NCI-H2171 (cell line): Measurements from ENCODE around the gene MICOS13.

ENCODE experiments used
- DNase-seq: peaks from one replicate; lab custom pipeline; 2025; lab: John Stamatoyannopoulos, UW

MICOS13 gene

GRCh38 chr19:5687360-5688198 is 7.3 kb upstream of the MICOS13 start:
- no peak for DNase-seq

GRCh38 chr19:5686647-5687359 is 6.5 kb upstream of the MICOS13 start:
- DNase-seq, result peak; percentile 88

GRCh38 chr19:5686326-5686646 is 6.0 kb upstream of the MICOS13 start:
- no peak for DNase-seq

GRCh38 chr19:5684694-5685430 is 4.5 kb upstream of the MICOS13 start:
- no peak for DNase-seq

GRCh38 chr19:5683177-5683886 is 3.0 kb upstream of the MICOS13 start:
- no peak for DNase-seq

GRCh38 chr19:5682107-5682482 is 1.8 kb upstream of the MICOS13 start:
- no peak for DNase-seq

- no peak for DNase-seq
Observed at GRCh38 chr19:5681391-5682106, 1.2 kb upstream of the MICOS13 start.

GRCh38 chr19:5680084-5680436 is 256 bp downstream of the MICOS13 start:
- DNase-seq, result no peak

- DNase-seq, result no peak
Observed at GRCh38 chr19:5679289-5680083, 830 bp downstream of the MICOS13 start.

- no peak for DNase-seq
Observed at GRCh38 chr19:5678071-5678718, 2.1 kb downstream of the MICOS13 start.

- DNase-seq, result no peak
Observed at GRCh38 chr19:5677580-5677979, 2.7 kb downstream of the MICOS13 start.

GRCh38 chr19:5677136-5677535 is 3.2 kb downstream of the MICOS13 start:
- DNase-seq, result no peak

GRCh38 chr19:5676772-5677105 is 3.6 kb downstream of the MICOS13 start:
- DNase-seq, result no peak

- DNase-seq, result no peak
Observed at GRCh38 chr19:5676105-5676771, 4.1 kb downstream of the MICOS13 start.

GRCh38 chr19:5674714-5675113 is 5.6 kb downstream of the MICOS13 start:
- no peak for DNase-seq

- no peak for DNase-seq
Observed at GRCh38 chr19:5673752-5674151, 6.6 kb downstream of the MICOS13 start.

GRCh38 chr19:5672708-5673459 is 7.4 kb downstream of the MICOS13 start:
- DNase-seq, result no peak

- DNase-seq, result no peak
Observed at GRCh38 chr19:5671600-5671999, 8.7 kb downstream of the MICOS13 start.

GRCh38 chr19:5669212-5669611 is 11.1 kb downstream of the MICOS13 start:
- DNase-seq, result no peak
